A673 (cell line): ENCODE data around the gene ADAMTS8. TPM values are rescaled to one million over a fixed set of nuclear protein-coding genes. Genes with fewer than 3 reads are reported as not detected.
A peak's percentile ranks its signal among the peaks of the same experiment; 100 is the strongest.

ENCODE experiments used
- BruUV-seq: library from RNA; stranded (reverse); fragments of 400-500 nt; replicated peaks from 2 replicates; lab custom pipeline; 2021; lab: Mats Ljungman, UMichigan
- CTCF ChIA-PET: fragments of 300-600 bp; sonication (Branson Sonifier 250); formaldehyde crosslinking; loops from one replicate; lab custom pipeline; 2022; ENCODE audit warnings: antibody characterized with exemption; lab: Charles Lee
- POLR2A ChIA-PET: fragments of 300-600 bp; sonication (Branson Sonifier 250); formaldehyde crosslinking; loops from one replicate; lab custom pipeline; 2022; ENCODE audit warnings: antibody characterized with exemption; ENCODE audit not compliant: low non-redundant PET; lab: Charles Lee
- DNase-seq: peaks from one replicate; pipeline ENCODE4 v3.0.0-alpha.2; 2015; ENCODE audit warnings: low spot score
- H3K27ac ChIP-seq: fragments of 200-600 bp; sonication (generic); 2 replicates; pipeline ENCODE4 v1.5.1; 2016; ENCODE audit warnings: mixed run types, low read depth, mild to moderate bottlenecking, mixed read lengths, antibody characterized with exemption, low read length; ENCODE audit not compliant: poor library complexity, severe bottlenecking
- H3K27me3 ChIP-seq: fragments of 200-600 bp; sonication (generic); replicated peaks from 2 replicates; pipeline ENCODE4 v1.6.1; 2017; ENCODE audit warnings: mixed run types, low read depth, mild to moderate bottlenecking, mixed read lengths, antibody characterized with exemption, low read length; ENCODE audit not compliant: insufficient read depth, poor library complexity
- H3K36me3 ChIP-seq: fragments of 200-600 bp; sonication (generic); 2 replicates; pipeline ENCODE4 v1.6.1; 2016; ENCODE audit warnings: mixed run types, mild to moderate bottlenecking, mixed read lengths, antibody characterized with exemption, low read length; ENCODE audit not compliant: insufficient read depth, poor library complexity, severe bottlenecking
- H3K4me1 ChIP-seq: fragments of 200-600 bp; sonication (generic); 2 replicates; pipeline ENCODE4 v1.6.1; 2017; ENCODE audit warnings: mixed run types, mild to moderate bottlenecking, mixed read lengths, antibody characterized with exemption, low read length; ENCODE audit not compliant: insufficient read depth, poor library complexity, severe bottlenecking
- H3K4me3 ChIP-seq: fragments of 200-600 bp; sonication (generic); 2 replicates; pipeline ENCODE4 v1.5.1; 2016; ENCODE audit warnings: low read depth, mixed run types, mild to moderate bottlenecking, mixed read lengths, low read length; ENCODE audit not compliant: poor library complexity, severe bottlenecking
- H3K9me3 ChIP-seq: fragments of 200-600 bp; sonication (generic); 2 replicates; pipeline ENCODE4 v1.6.1; 2016; ENCODE audit warnings: mixed run types, low read depth, mild to moderate bottlenecking, mixed read lengths, antibody characterized with exemption, low read length; ENCODE audit not compliant: poor library complexity, severe bottlenecking
- CTCF ChIP-seq: fragments of 300-800, 200-600 bp; sonication (generic); conservative IDR thresholded peaks from 2 replicates; pipeline ENCODE4 v1.5.1; 2017; ENCODE audit warnings: low read depth, mild to moderate bottlenecking, antibody characterized with exemption, low read length, moderate library complexity, mixed read lengths
- EZH2 ChIP-seq: fragments of 200-600 bp; sonication (generic); IDR thresholded peaks from 2 replicates; pipeline ENCODE4 v1.6.1; 2017; ENCODE audit warnings: borderline replicate concordance, low read depth, mild to moderate bottlenecking, mixed read lengths, antibody characterized with exemption, low read length; ENCODE audit not compliant: poor library complexity, severe bottlenecking
- intact Hi-C: fragments of 100-400 bp; cut with micrococcal nuclease; formaldehyde crosslinking; loops from one replicate; pipeline ENCODE4 v1.10.0; 2022; ENCODE audit not compliant: unreplicated experiment
- total RNA-seq: library from RNA; stranded (reverse); gene quantifications from 2 replicates; pipeline ENCODE4 v1.2.3, GENCODE V29; 2021

The ADAMTS8 gene
- total RNA-seq, 1 experiment from 2014 or later = not detected

DNA sequence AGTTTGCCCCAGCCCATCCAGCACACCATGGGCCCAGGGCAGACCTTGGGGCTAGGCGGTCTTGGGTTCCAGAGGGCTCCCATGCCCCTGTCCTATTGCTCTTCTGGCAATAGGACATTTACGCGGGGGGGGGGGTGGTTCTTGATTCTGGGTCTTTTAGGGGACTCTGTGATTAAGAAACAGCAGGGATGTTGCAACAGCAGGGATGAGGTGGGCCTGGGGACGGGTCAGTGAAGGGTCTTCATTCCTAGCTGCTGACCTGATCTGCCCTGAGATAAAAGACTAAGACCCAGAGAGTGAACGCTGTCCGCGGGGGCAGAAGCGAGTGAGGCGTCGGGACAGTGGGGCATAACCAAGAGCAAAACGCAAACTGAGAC lies 19.6 kb upstream of the ADAMTS8 start:
- TF ChIP-seq EZH2 = no peak
- TF ChIP-seq CTCF = no peak
- no TSS peak for BruUV-seq
- intact Hi-C loops = no loop called here
- Histone ChIP-seq H3K27ac (no peak overlapping the region), H3K9me3 (no peaks in the 10 kb centered on the region), H3K4me3 (peak overlapping the region; percentile 54), H3K36me3 (no peaks in the 10 kb centered on the region), H3K27me3 (peaks cover 21% of the 10 kb centered on the region), H3K4me1 (peaks cover 10% of the 10 kb centered on the region)
- no peak for DNase-seq
- POLR2A ChIA-PET = no interaction called here
- CTCF ChIA-PET = no interaction called here

DNA sequence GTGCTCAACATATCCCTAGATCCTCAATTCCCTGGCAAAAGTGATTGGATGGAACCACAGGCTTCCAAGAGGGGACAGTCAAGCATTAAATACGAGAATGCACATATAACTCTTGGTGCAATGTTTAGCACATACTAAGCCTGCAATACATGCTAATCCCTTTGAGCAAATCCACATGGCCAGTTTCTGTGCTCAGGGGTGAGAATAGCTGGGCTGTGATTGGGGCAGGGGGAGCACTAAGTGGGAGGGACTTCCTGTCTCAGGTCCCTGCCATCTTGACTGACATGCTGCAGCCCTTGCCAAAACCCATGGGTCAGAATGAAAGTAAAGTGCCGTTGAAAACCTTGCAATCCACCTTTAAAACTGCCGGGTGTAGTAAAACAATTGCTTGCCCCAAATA lies 17.4 kb upstream of the ADAMTS8 start:
- H3K4me1 ChIP-seq = peaks cover 10% of the 10 kb centered on the region
- H3K36me3 ChIP-seq = no peaks in the 10 kb centered on the region
- H3K4me3 ChIP-seq = no peak overlapping the region
- CTCF ChIA-PET = no interaction called here
- no peak overlapping the region for H3K27ac ChIP-seq
- no peaks in the 10 kb centered on the region for H3K9me3 ChIP-seq
- no peak for DNase-seq
- no TSS peak for BruUV-seq
- H3K27me3 ChIP-seq = peaks cover 20% of the 10 kb centered on the region
- intact Hi-C loops = no loop called here
- TF ChIP-seq EZH2 (no peak), CTCF (no peak)
- POLR2A ChIA-PET = no interaction called here

DNA sequence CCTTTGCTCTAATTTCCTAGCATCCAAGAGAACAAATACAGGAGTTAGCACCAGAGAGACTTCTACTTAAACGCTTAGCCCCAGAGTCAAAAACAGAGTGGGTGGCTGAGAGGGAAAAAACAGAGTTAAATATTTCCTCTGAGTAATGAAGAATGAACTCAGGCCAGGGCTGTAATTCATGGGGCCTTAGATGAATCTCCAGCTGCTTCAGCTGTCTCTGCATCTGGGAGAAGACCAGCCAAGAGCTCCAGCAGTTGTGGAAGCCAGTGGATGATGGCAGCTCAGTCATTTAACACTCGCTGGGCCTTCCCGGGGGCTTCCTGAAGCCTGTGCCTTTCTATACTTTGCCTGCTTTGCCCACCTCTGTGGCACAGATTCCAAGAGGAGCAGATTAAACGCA lies 14.3 kb upstream of the ADAMTS8 start:
- no peaks in the 10 kb centered on the region for H3K4me1 ChIP-seq
- TF ChIP-seq EZH2 = no peak
- TF ChIP-seq CTCF = no peak
- no TSS peak for BruUV-seq
- CTCF ChIA-PET = no interaction called here
- intact Hi-C loops = no loop called here
- DNase-seq = no peak
- H3K36me3 ChIP-seq = no peaks in the 10 kb centered on the region
- H3K4me3 ChIP-seq = no peak overlapping the region
- POLR2A ChIA-PET = no interaction called here
- H3K9me3 ChIP-seq = no peaks in the 10 kb centered on the region
- no peak overlapping the region for H3K27ac ChIP-seq
- no peaks in the 10 kb centered on the region for H3K27me3 ChIP-seq
